SJCRH30 (cell line): ENCODE data around the gene IPPK. TPM values are rescaled to one million over a fixed set of nuclear protein-coding genes. Genes with fewer than 3 reads are reported as not detected.

Experiments used
- DNase-seq, 2 experiments: peaks; one replicate each; pipeline ENCODE4 v3.0.0-alpha.2; 2015 to 2020
- H3K27ac ChIP-seq: fragments of 250-450 bp; sonication (Bioruptor Pico); 2 replicates; pipeline ENCODE4 v1.5.1; 2020; ENCODE audit warnings: mild to moderate bottlenecking, moderate library complexity
- H3K27me3 ChIP-seq: fragments of 250-450 bp; sonication (Bioruptor Pico); 2 replicates; pipeline ENCODE4 v1.5.1; 2020; ENCODE audit warnings: mild to moderate bottlenecking, moderate library complexity
- H3K36me3 ChIP-seq: fragments of 250-450 bp; sonication (Bioruptor Pico); 2 replicates; pipeline ENCODE4 v1.5.1; 2020; ENCODE audit warnings: mild to moderate bottlenecking, moderate library complexity
- H3K4me1 ChIP-seq: fragments of 250-450 bp; sonication (Bioruptor Pico); 2 replicates; pipeline ENCODE4 v1.5.1; 2020; ENCODE audit warnings: mild to moderate bottlenecking, moderate library complexity
- H3K4me3 ChIP-seq: fragments of 250-450 bp; sonication (Bioruptor Pico); 2 replicates; pipeline ENCODE4 v1.5.1; 2020; ENCODE audit warnings: mild to moderate bottlenecking, moderate library complexity
- H3K9me3 ChIP-seq: fragments of 250-450 bp; sonication (Bioruptor Pico); replicated peaks from 2 replicates; pipeline ENCODE4 v1.5.1; 2020; ENCODE audit warnings: mild to moderate bottlenecking, moderate library complexity
- total RNA-seq: library from RNA; depleted of rRNA; stranded (reverse); fragments of >200 nt; shearing (Covaris generic); gene quantifications from 2 replicates; pipeline ENCODE4 v1.2.3, GENCODE V29; 2014

Gene IPPK
- total RNA-seq, 1 experiment from 2014 or later = 16.7 TPM

DNA sequence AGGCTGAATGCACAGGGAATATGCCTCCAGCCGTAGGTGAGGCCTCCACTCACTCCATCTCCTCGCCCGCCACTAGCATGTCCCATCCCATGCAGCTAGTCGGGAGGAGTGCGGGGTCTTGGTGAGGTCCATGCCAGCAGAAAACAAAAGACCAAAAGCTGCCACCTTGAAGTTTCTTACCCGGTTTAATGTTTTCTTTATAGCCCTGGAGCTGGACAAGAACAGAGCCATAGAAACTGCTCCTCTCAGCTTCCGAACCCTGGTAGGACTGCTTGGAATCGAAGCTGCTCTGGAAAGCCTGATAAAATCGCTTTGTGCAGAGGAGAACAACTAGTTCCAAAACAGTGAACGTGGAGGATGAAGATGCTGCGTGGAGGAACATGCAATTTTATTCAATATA lies 57.1 kb downstream of the IPPK start:
- H3K4me3 ChIP-seq = no peak overlapping the region
- H3K9me3 ChIP-seq = no peaks in the 10 kb centered on the region
- no peak overlapping the region for H3K27ac ChIP-seq
- DNase-seq = no peak
- H3K36me3 ChIP-seq = peaks cover 28% of the 10 kb centered on the region
- no peaks in the 10 kb centered on the region for H3K27me3 ChIP-seq
- H3K4me1 ChIP-seq = peaks cover 4% of the 10 kb centered on the region; the same call in 1 of the 2 replicates

DNA sequence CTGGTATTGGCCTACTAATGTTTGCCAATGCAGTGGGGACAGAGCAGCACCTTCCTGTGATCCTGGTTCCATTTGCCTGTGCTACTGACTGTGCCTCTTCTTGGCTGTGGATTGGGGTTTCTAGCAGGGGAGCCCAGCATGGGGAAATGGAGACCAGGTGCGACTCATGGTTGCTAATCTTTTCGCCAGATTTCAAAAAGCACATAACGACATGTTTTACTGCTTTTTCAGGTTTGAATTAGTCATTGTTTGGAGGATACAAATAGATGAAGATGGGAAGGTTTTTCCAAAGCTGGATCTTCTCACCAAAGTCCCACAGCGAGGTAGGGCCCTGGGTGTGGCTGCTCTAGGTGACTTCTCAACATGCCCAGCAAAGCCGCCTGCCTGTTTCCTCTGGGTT lies 57.6 kb downstream of the IPPK start:
- H3K36me3 ChIP-seq = peaks cover 27% of the 10 kb centered on the region
- H3K9me3 ChIP-seq = no peaks in the 10 kb centered on the region
- no peak for DNase-seq
- peaks cover 7% of the 10 kb centered on the region; the same call in 1 of the 2 replicates for H3K4me1 ChIP-seq
- no peak overlapping the region for H3K4me3 ChIP-seq
- no peak overlapping the region for H3K27ac ChIP-seq
- no peaks in the 10 kb centered on the region for H3K27me3 ChIP-seq

DNA sequence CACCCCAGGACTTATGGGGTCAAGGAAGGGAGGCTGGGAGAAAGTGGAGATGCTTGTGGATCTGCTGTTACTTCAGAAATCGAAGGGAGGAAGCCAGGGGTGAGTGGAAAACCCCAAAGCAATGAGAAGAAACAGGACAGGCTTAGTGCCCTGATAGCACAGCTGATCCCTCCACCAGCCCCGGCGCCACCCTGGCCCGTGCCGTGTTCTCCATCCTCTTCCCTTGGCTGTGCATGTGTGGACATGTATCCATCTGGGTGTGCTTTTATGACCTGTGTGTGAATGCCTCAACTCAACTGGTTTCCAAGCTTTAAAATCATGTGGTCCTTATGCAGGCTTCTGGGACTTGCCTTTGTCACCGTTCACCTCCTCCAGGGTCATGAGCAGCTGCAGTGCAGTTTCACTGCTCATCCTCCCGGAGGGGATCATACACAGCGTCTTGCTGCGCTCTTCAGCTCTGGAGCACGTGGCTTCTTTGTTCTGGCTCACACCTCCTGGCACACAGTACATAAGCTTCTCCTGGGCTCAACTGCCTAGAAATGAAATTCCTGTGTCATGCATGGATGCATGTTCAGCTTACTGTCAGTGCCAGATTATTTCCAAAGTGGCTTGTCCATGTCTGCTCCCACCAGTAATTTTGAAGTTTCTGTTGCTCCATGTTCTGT lies 58.2 kb downstream of the IPPK start:
- H3K27ac ChIP-seq = no peak overlapping the region
- H3K36me3 ChIP-seq = peaks cover 22% of the 10 kb centered on the region; the same call in 1 of the 2 replicates
- no peak for DNase-seq

DNA sequence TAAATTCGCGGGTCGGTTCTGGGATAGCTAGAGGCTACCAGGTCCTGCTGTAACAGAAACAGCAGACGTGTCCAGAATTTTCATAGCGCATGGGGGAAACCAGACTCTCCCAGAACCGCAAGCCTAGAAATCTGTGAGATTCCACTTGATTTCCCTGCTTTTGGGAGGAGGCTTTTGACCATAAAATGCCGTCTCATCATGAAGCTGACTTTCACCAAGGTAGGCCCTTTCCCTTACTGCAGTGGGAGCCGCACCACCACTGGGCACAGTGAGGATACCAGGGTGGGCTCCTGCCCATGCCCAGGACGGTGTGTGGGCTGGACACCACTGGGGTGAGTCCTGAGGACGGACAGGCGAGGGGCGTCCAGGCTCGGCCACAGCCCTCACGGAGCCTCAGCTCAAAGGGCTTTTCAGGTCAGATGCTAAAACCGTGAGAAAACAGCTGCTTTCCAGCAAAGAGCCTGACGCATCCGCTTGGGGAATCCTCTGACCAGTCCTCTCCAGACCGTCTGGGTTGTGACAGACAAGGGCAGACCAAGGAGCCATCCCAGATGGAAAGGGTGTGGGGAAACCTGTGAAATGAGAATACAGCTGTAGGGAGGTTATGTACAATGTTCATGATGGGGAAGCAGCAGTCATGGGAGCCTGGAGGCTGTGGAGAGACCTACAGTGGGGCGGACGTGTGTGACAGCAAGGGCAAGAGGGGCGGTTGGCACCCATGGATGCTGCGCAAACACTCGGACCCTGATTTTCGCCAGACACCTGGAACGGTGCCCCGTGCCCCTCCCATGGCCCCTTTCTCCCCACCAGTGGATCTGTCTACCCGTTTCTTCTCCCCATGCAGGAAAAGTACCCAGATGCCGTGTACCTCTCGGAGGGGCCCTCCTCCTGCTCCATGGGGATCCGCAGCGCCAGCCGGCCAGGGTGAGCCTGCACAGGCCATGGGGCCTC lies 59.2 kb downstream of the IPPK start:
- Histone ChIP-seq H3K4me3 (no peak overlapping the region), H3K9me3 (peaks cover 1% of the 10 kb centered on the region; the same call in 1 of the 2 replicates), H3K4me1 (peaks cover 11% of the 10 kb centered on the region; the same call in 1 of the 2 replicates), H3K36me3 (peaks cover 22% of the 10 kb centered on the region; the same call in 1 of the 2 replicates), H3K27ac (no peak overlapping the region), H3K27me3 (no peaks in the 10 kb centered on the region)
- no peak for DNase-seq

More for the DNA sequence above, 58.2 kb downstream of the IPPK start:
- Histone ChIP-seq H3K4me3 (no peak overlapping the region), H3K9me3 (no peaks in the 10 kb centered on the region), H3K4me1 (peaks cover 11% of the 10 kb centered on the region; the same call in 1 of the 2 replicates), H3K27me3 (no peaks in the 10 kb centered on the region)

- Histone ChIP-seq H3K36me3 (peaks cover 16% of the 10 kb centered on the region; the same call in 1 of the 2 replicates), H3K27ac (no peak overlapping the region), H3K27me3 (no peaks in the 10 kb centered on the region), H3K4me3 (no peak overlapping the region), H3K9me3 (peaks cover 8% of the 10 kb centered on the region), H3K4me1 (peaks cover 11% of the 10 kb centered on the region; the same call in 1 of the 2 replicates)
- no peak for DNase-seq
Measured at GRCh38 chr9:92608909-92609445, 61.0 kb downstream of the IPPK start.

DNA sequence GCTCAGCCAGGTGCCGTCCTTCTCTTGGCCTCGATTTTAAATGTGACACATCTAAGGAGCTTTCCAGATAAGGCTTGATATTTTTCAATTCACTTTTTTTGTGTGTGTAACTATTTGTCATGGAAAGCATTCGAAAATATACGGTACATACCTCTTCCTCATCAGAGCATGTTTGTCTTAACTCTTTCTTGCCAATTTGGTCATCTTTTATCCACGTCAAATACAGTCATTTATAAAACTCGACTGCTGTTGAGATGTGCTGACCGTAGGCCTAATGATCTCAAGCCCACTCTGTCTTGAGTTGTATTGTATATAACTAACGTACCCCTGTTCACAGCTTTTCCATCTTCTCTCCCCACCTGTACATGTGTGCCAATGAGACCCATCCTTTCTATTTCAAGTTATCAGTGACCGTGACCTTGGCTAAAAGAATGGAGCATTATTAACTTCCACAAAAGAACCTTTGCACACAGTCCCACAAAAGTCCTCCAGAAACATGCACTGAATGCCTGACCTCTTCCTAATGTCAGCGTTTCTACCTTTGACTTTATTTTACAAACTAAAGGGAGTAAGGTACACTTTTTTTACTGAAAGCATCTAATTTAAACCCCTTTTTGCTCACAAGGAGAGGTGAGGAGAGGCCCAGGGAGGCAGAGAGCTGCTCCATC lies 61.6 kb downstream of the IPPK start:
- Histone ChIP-seq H3K27ac (no peak overlapping the region), H3K9me3 (peaks cover 8% of the 10 kb centered on the region), H3K4me1 (peaks cover 11% of the 10 kb centered on the region; the same call in 1 of the 2 replicates)

GRCh38 chr9:92607773-92608172 lies 62.2 kb downstream of the IPPK start:
- H3K27ac ChIP-seq = no peak overlapping the region
- DNase-seq = peak; percentile 59 to 67
- no peak overlapping the region for H3K4me3 ChIP-seq
- H3K36me3 ChIP-seq = peaks cover 4% of the 10 kb centered on the region; the same call in 1 of the 2 replicates
- peaks cover 11% of the 10 kb centered on the region; the same call in 1 of the 2 replicates for H3K4me1 ChIP-seq
- H3K27me3 ChIP-seq = no peaks in the 10 kb centered on the region
- H3K9me3 ChIP-seq = peaks cover 8% of the 10 kb centered on the region

More for the DNA sequence above, 61.6 kb downstream of the IPPK start:
- DNase-seq = no peak
- H3K4me3 ChIP-seq = no peak overlapping the region
- peaks cover 10% of the 10 kb centered on the region; the same call in 1 of the 2 replicates for H3K36me3 ChIP-seq
- H3K27me3 ChIP-seq = no peaks in the 10 kb centered on the region

DNA sequence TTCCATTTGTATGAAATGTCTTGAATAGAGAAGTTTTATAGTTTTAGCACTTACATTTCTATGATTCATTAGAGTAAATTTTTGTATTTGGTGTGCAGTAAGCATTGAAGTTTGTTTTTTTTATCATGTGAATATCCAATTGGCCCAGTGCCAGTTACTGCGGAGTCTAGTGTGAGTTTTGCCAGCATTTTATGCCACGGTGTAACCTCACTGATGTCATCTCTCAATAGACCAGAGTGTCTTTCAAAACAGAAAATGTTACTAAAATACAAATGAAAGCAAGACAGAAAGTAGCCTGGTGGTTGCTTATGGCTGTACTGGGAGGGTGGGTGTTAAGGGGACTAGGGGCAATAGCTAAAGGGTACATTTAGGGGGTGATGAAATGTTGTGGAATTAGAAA lies 62.8 kb downstream of the IPPK start:
- no peaks in the 10 kb centered on the region for H3K27me3 ChIP-seq
- DNase-seq = peak in 1 of 2 experiments; percentile 30
- no peak overlapping the region for H3K27ac ChIP-seq
- H3K4me3 ChIP-seq = no peak overlapping the region
- H3K4me1 ChIP-seq = peaks cover 11% of the 10 kb centered on the region; the same call in 1 of the 2 replicates
- peaks cover 3% of the 10 kb centered on the region; the same call in 1 of the 2 replicates for H3K36me3 ChIP-seq
- H3K9me3 ChIP-seq = peaks cover 8% of the 10 kb centered on the region

DNA sequence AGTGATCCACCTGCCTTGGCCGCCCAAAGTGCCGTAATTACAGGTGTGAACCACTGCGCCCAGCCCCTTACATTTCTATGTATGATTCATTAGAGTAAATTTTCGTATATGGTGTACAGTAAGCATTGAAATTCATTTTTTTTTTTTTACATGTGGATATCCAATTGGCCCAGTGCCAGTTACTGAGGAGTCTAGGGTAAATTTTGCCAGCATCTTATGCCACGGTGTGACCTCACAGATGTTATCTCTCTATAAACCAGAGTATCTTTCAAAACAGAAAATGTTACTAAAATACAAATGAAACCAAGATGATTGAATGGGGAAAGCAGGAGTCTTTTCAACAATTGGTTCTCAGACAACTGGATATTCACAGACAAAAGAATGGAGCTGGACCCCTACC lies 64.7 kb downstream of the IPPK start:
- Histone ChIP-seq H3K36me3 (no peaks in the 10 kb centered on the region), H3K4me3 (no peak overlapping the region), H3K9me3 (peaks cover 8% of the 10 kb centered on the region), H3K4me1 (peaks cover 22% of the 10 kb centered on the region), H3K27ac (no peak overlapping the region), H3K27me3 (no peaks in the 10 kb centered on the region)
- no peak for DNase-seq

DNA sequence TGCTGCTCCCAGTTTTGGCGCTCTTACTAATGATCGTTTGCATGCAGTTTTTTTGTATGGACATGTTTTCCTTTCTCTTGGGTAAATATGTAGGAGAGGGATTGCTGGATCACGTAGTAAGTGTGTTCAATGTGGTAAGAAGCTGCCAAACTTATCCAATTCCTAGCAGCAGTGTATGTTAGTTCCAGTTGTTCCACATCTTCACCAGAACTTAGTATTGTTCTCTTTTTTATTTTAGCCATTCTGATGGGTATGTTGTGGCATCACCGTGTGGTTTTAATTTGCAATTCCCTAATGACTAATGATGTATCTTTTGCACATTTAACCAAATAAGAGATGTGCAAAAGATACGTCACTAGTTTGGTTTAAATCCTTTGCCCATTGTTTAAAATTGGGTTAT lies 65.9 kb downstream of the IPPK start:
- peaks cover 27% of the 10 kb centered on the region for H3K4me1 ChIP-seq
- no peak overlapping the region for H3K27ac ChIP-seq
- no peak overlapping the region for H3K4me3 ChIP-seq
- DNase-seq = no peak
- no peaks in the 10 kb centered on the region for H3K27me3 ChIP-seq
- H3K36me3 ChIP-seq = no peaks in the 10 kb centered on the region
- peaks cover 8% of the 10 kb centered on the region for H3K9me3 ChIP-seq

- no peak for DNase-seq
- H3K27me3 ChIP-seq = no peaks in the 10 kb centered on the region
- H3K9me3 ChIP-seq = peaks cover 8% of the 10 kb centered on the region
- H3K4me3 ChIP-seq = no peak overlapping the region
- H3K36me3 ChIP-seq = no peaks in the 10 kb centered on the region
- peaks cover 25% of the 10 kb centered on the region for H3K4me1 ChIP-seq
- no peak overlapping the region for H3K27ac ChIP-seq
Measured at GRCh38 chr9:92603100-92603499, 66.8 kb downstream of the IPPK start.

DNA sequence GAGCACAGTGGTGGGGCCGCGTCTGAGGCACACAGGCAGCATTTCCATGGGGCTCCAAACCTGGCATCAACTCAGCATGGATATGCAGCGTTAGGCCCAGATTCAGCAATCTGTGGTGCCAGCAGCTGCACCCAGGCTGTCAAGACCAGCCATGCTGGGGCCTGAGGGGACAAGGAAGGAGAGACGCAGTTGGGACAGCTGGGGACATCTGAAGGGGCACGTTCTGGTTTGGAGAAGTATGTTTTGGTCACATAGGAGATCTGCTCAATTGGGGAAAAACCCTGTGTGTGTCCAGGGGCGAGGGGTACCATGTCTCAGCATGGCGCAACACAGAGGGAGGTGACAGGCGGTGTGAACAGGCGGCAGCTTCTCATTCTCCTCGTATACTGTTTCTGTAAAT lies 67.5 kb downstream of the IPPK start:
- no peak overlapping the region for H3K4me3 ChIP-seq
- no peak overlapping the region for H3K27ac ChIP-seq
- no peak for DNase-seq
- peaks cover 8% of the 10 kb centered on the region for H3K9me3 ChIP-seq
- peaks cover 21% of the 10 kb centered on the region for H3K4me1 ChIP-seq
- no peaks in the 10 kb centered on the region for H3K36me3 ChIP-seq
- no peaks in the 10 kb centered on the region for H3K27me3 ChIP-seq

- H3K9me3 ChIP-seq = peaks cover 8% of the 10 kb centered on the region
- H3K4me1 ChIP-seq = peaks cover 16% of the 10 kb centered on the region
- H3K27me3 ChIP-seq = no peaks in the 10 kb centered on the region
- no peak overlapping the region for H3K4me3 ChIP-seq
- no peaks in the 10 kb centered on the region for H3K36me3 ChIP-seq
- DNase-seq = no peak
- H3K27ac ChIP-seq = no peak overlapping the region; the same call in 1 of the 2 replicates
Measured at GRCh38 chr9:92601451-92601850, 68.5 kb downstream of the IPPK start.
